PC-3 (cell line): Measurements from ENCODE around the gene FGD4.

ENCODE experiments used
- CTCF ChIP-seq: fragments of 300-600 bp; sonication (generic); conservative IDR thresholded peaks from 2 replicates; pipeline ENCODE4 v1.5.1; 2017; ENCODE audit warnings: antibody characterized with exemption, low read depth, mild to moderate bottlenecking, low read length
- EZH2 ChIP-seq: fragments of 300-600 bp; sonication (generic); IDR thresholded peaks from one replicate; pipeline ENCODE4 v1.6.1; 2017; ENCODE audit warnings: antibody characterized with exemption, mild to moderate bottlenecking, low read length; ENCODE audit not compliant: unreplicated experiment
- EZH2phosphoT487 ChIP-seq: fragments of 300-600 bp; sonication (generic); IDR thresholded peaks from 2 replicates; pipeline ENCODE4 v1.6.1; 2018; ENCODE audit warnings: mild to moderate bottlenecking, antibody characterized with exemption, low read length, borderline replicate concordance

GRCh38 chr12:32615441-32615840 is 216.1 kb downstream of the FGD4 start:
- TF ChIP-seq CTCF = no peak
- no peak for TF ChIP-seq EZH2
- TF ChIP-seq EZH2phosphoT487 = no peak
